Transverse colon (tissue), 4 donors: Measurements from ENCODE around the gene UNC5B. TPM values are rescaled to one million over a fixed set of nuclear protein-coding genes. Genes with fewer than 3 reads are reported as not detected.

Experiments used
- DNase-seq: peaks from one replicate; pipeline ENCODE4 v3.0.0-alpha.2; 2019
- H3K27ac ChIP-seq, 4 donors: fragments of 200-600 bp; sonication (generic); 2 replicates each; pipeline ENCODE4 v1.5.1; 2016 to 2018; ENCODE audit warnings: inconsistent platforms in 4 of 4
- H3K27me3 ChIP-seq: fragments of 200-600 bp; sonication (generic); 2 replicates; pipeline ENCODE4 v1.5.1; 2017; ENCODE audit warnings: inconsistent platforms
- H3K36me3 ChIP-seq, 4 donors: fragments of 200-600 bp; sonication (generic); 2 replicates each; pipeline ENCODE4 v1.5.1; 2017 to 2019; ENCODE audit warnings: inconsistent platforms in 4 of 4
- H3K4me1 ChIP-seq, 4 donors: fragments of 200-600 bp; sonication (generic); 2 replicates each; pipeline ENCODE4 v1.5.1; 2017 to 2020; ENCODE audit warnings: inconsistent platforms in 4 of 4
- H3K4me3 ChIP-seq, 4 donors: fragments of 200-600 bp; sonication (generic); 1 replicate in 1 of 4; 2 replicates in 3 of 4; pipeline versions ENCODE4 v1.5.1 to v1.6.1; 2017 to 2019; ENCODE audit warnings: inconsistent platforms in 4 of 4
- H3K9me3 ChIP-seq, 2 donors: fragments of 200-600 bp; sonication (generic); 2 replicates each; pipeline ENCODE4 v1.5.1; 2017 to 2019; ENCODE audit warnings: inconsistent platforms in 2 of 2
- EP300 ChIP-seq: sonication (generic); formaldehyde crosslinking; IDR thresholded peaks from one replicate; pipeline ENCODE4 v1.6.1; 2017; ENCODE audit warnings: antibody characterized with exemption, low read depth
- POLR2A ChIP-seq: fragments of 450-650 bp; IDR thresholded peaks from one replicate; pipeline ENCODE4 v1.6.1; 2016; ENCODE audit warnings: antibody characterized with exemption, mild to moderate bottlenecking, moderate library complexity
- POLR2AphosphoS5 ChIP-seq, 3 donors: sonication (generic); formaldehyde crosslinking; IDR thresholded peaks; one replicate each; pipeline ENCODE4 v1.6.1; 2016; ENCODE audit warnings: antibody characterized with exemption in 3 of 3
- WGBS, 2 donors: methylation state at CpG; one replicate each; pipeline ENCODE4 v1.1.5; 2018; ENCODE audit warnings: low coverage in 1 of 2; 5-methylcytosine and 5-hydroxymethylcytosine counted together
- in situ Hi-C, 4 donors: fragments of 200-750 bp; cut with MboI; loops; one replicate each; pipeline versions ENCODE4 v1.15.0 to v1.15.1; 2017; ENCODE audit warnings: low sequenced_read_pairs in 3 of 4, low pct_ligation_motif_present in 1 of 4, low pct_unique_long_range_greater_than_20kb in 1 of 4
- intact Hi-C: fragments of 100-400 bp; cut with DNase I; formaldehyde crosslinking; loops from one replicate; pipeline ENCODE4 v1.15.1; 2023; ENCODE audit warnings: low total_unique reads
- total RNA-seq, 4 donors: library from RNA; depleted of rRNA; stranded (reverse); fragments of >200 nt; gene quantifications; one replicate each; pipeline ENCODE4 v1.1.0, GENCODE V29; 2016
- TF ChIP-seq, protein P1 (sequence below), 5 experiments: fragments of 200-600 bp in 3 of 5; fragments of 450-650 bp in 2 of 5; sonication (generic) in 3 of 5; IDR thresholded peaks; 1 replicate in 2 of 5; 2 replicates in 3 of 5; pipeline ENCODE4 v1.5.1; 2016 to 2017; ENCODE audit warnings: antibody characterized with exemption in 5 of 5, inconsistent platforms in 3 of 5, mild to moderate bottlenecking in 2 of 5, moderate library complexity in 1 of 5

Gene UNC5B
- total RNA-seq, 4 donors from 2014 or later: 12.3 to 74.1 (median 41.2) TPM

GRCh38 chr10:71265618-71266146, 53.3 kb downstream of the UNC5B start:
- 17 to 79% methylated on average over 1 to 9 of the region's 9 CpGs for WGBS, 2 donors
- peak overlapping the region in 3 of 4 donors; percentile 32 to 76 (median 54) for H3K27ac ChIP-seq
- no peak for DNase-seq
- in situ Hi-C loops: no loop called here
- no peaks in the 10 kb centered on the region for H3K36me3 ChIP-seq
- no peak overlapping the region for H3K4me3 ChIP-seq
- H3K9me3 ChIP-seq: no peaks in the 10 kb centered on the region
- H3K4me1 ChIP-seq: peaks cover 31 to 50% (median 38%) of the 10 kb centered on the region in 4 donors
- intact Hi-C loops: no loop called here
- H3K27me3 ChIP-seq: no peaks in the 10 kb centered on the region
- TF ChIP-seq POLR2A (no peak), POLR2AphosphoS5 (IDR thresholded peaks at IDR 0.05) (no peak), EP300 (no peak)
- TF ChIP-seq, protein P1, sequence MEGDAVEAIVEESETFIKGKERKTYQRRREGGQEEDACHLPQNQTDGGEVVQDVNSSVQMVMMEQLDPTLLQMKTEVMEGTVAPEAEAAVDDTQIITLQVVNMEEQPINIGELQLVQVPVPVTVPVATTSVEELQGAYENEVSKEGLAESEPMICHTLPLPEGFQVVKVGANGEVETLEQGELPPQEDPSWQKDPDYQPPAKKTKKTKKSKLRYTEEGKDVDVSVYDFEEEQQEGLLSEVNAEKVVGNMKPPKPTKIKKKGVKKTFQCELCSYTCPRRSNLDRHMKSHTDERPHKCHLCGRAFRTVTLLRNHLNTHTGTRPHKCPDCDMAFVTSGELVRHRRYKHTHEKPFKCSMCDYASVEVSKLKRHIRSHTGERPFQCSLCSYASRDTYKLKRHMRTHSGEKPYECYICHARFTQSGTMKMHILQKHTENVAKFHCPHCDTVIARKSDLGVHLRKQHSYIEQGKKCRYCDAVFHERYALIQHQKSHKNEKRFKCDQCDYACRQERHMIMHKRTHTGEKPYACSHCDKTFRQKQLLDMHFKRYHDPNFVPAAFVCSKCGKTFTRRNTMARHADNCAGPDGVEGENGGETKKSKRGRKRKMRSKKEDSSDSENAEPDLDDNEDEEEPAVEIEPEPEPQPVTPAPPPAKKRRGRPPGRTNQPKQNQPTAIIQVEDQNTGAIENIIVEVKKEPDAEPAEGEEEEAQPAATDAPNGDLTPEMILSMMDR (IDR thresholded peaks at IDR 0.05): no peak

- Histone ChIP-seq H3K9me3 (no peaks in the 10 kb centered on the region), H3K4me1 (peaks cover 25 to 43% (median 32%) of the 10 kb centered on the region in 4 donors), H3K27ac (peak overlapping the region in 3 of 4 donors; percentile 32 to 76 (median 54)), H3K27me3 (no peaks in the 10 kb centered on the region), H3K36me3 (no peaks in the 10 kb centered on the region), H3K4me3 (no peak overlapping the region)
- TF ChIP-seq POLR2A (no peak), POLR2AphosphoS5 (IDR thresholded peaks at IDR 0.05) (peak; percentile 32 to 74 (median 36))
- peak; percentile 61 for DNase-seq
- 40 to 58% methylated on average over 1 to 17 of the region's 18 CpGs for WGBS, 2 donors
- intact Hi-C loops: no loop called here
- in situ Hi-C loops: no loop called here
These were observed 54.0 kb downstream of the UNC5B start for GRCh38 chr10:71266147-71266917.

DNA sequence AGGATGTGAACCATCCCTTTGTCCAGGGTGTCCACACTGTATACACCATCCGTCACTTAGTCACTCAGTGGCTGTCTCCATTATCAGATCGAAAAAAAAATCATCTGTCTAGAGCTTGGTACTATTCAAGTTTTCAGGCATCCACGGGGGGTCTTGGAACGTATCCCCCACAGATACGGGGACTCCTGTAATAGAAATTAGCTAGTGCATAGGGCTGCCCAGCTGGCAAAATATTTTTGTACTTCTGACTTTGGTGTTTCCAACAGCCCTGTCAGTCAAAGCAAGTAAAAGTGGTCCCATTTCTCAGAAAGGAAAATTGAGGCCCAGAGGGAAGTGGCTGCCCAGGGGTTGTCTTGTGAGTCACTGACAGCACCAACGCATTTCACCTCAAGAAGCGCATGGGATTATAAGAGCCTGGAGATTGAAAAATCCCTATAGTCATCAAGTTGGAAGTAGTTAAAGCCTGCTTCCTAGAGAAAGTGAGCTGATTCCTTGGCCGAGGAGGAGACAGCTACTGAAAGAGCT, 54.6 kb downstream of the UNC5B start:
- WGBS, 2 donors: 66 to 86% methylated on average over 4 to 8 of the region's 8 CpGs
- H3K36me3 ChIP-seq: no peaks in the 10 kb centered on the region
- no peak overlapping the region for H3K4me3 ChIP-seq
- H3K27ac ChIP-seq: peak overlapping the region in 3 of 4 donors; percentile 32 to 76 (median 54)
- in situ Hi-C loops: no loop called here
- no peaks in the 10 kb centered on the region for H3K27me3 ChIP-seq
- H3K9me3 ChIP-seq: no peaks in the 10 kb centered on the region
- TF ChIP-seq POLR2A (no peak), POLR2AphosphoS5 (IDR thresholded peaks at IDR 0.05) (no peak), EP300 (no peak)
- TF ChIP-seq, protein P1 (IDR thresholded peaks at IDR 0.05): no peak
- intact Hi-C loops: no loop called here
- DNase-seq: no peak
- peaks cover 19 to 37% (median 26%) of the 10 kb centered on the region in 4 donors for H3K4me1 ChIP-seq

DNA sequence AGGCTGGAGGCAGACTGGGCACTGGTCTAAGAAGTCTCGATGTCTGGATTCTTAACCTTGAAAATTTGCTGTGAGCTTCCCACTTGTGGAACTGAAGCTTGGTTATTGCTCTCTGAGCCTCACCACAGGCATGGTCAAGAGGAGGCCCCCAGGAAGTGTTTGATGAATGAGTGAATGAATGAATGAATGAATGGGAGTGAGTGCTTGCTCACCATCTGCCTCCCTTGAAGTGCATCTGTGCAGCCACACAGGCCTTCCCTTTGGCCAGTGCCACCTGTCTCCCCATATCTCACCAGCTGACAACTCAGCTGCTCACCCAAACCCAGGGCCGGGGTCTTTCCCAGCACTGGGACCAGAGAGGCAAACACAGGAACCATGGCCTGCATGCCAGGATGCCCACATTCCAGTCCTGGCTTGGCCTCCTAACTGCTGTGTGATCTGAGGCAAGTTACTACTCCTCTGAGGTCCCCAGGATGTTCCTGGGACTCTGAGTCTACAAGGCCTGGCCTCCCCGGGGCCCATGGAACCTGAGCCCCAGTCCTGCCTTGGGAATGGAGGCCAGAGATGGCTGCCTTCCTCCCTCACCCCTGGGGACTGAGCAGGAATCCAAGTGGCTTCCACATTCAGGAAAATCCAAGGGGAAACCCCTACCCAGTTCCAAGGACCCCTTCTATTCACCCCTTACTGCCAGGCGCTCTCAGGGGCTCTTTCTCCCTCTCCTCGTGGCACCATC, 55.3 kb downstream of the UNC5B start:
- Histone ChIP-seq H3K4me1 (peaks cover 15 to 30% (median 19%) of the 10 kb centered on the region in 4 donors), H3K27me3 (no peaks in the 10 kb centered on the region), H3K9me3 (no peaks in the 10 kb centered on the region), H3K36me3 (no peaks in the 10 kb centered on the region), H3K4me3 (no peak overlapping the region), H3K27ac (no peak overlapping the region)
- TF ChIP-seq EP300 (no peak), POLR2AphosphoS5 (IDR thresholded peaks at IDR 0.05) (no peak), POLR2A (no peak)
- TF ChIP-seq, protein P1 (IDR thresholded peaks at IDR 0.05): no peak
- 81 to 86% methylated on average over 4 to 5 of the region's 5 CpGs for WGBS, 2 donors
- in situ Hi-C loops (no loop called here), intact Hi-C loops (no loop called here)
- DNase-seq: no peak
